ENCODE results near the gene PER1. TPM values are rescaled to one million over a fixed set of nuclear protein-coding genes. Genes with fewer than 3 reads are reported as not detected.
A peak's percentile ranks its signal among the peaks of the same experiment; 100 is the strongest.

The PER1 gene
- total RNA-seq, 2 experiments from 2014 or later: 35.0 to 38.1 TPM

- Mint-ChIP-seq H3K4me1 (ENCODE audit: low read depth) (peaks cover 65% of the 10 kb centered on the region), H3K27ac (peak overlapping the region; percentile 75), H3K36me3 (ENCODE audit: low read depth) (peaks cover 5% of the 10 kb centered on the region), H3K9me3 (ENCODE audit: insufficient read depth) (no peaks in the 10 kb centered on the region), H3K4me3 (peak overlapping the region; percentile 88), H3K27me3 (ENCODE audit: low read depth) (peaks cover 44% of the 10 kb centered on the region)
- CTCF ChIA-PET: interaction anchor here (0.9 to 4.3 kb wide), 11 partner anchors 14 to 171 kb away, joined by 3 to 32 read pairs (median 4); partner anchors contain the start of gene SLC25A35
- ATAC-seq: no peak
- POLR2A ChIA-PET: interaction anchor here (0.8 to 4.3 kb wide), 7 partner anchors 13 to 123 kb away, joined by 3 to 52 read pairs (median 4); partner anchors contain the start of genes BORCS6 and CTC1
- peak; percentile 42 for DNase-seq
Measured at GRCh38 chr17:8124350-8125153, 27.7 kb downstream of the PER1 start.

DNA sequence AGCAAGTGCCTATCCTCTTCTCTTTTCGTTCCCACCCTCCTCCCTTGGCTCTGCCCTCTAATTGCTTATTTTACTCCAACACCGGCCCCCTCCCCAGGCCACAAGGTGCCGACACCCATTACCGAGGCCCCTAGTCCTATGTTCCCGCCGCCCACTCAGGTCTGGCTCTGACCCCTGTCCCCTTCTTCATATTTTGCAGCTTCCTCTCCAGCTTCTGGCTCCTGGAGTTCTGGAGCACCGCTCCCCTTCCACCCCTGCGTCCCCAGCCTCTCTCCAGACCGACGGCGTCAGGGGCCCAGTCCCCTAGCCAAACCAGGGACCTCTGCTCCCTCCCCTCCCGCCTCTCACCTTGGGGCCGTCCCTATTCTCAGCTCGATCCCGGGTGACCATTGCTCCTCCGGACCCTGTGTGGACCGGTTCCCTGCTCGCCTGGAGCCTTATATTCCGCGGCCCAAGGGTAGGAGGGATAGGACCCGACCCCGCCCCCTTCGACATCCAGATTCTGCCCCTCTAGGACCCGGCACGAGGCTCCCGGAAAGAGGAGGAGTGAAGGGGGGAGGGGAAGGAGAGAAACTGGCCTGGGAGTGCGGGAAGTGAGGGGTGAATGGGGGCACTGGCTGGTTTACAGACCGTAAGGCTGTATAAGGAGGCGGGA lies 28.4 kb downstream of the PER1 start, which contains the start of gene HES7:
Gene HES7 (minus strand): TSS at position 412 of the 655 bp plus-strand sequence. CDS start 22 bp downstream, at position 390.
- Mint-ChIP-seq H3K27me3 (ENCODE audit: low read depth) (peaks cover 44% of the 10 kb centered on the region), H3K4me3 (peak within 1 kb of the TSS; percentile 88), H3K9me3 (ENCODE audit: insufficient read depth) (no peaks in the 10 kb centered on the region), H3K36me3 (ENCODE audit: low read depth) (peaks cover 6% of the 10 kb centered on the region), H3K27ac (peak within 1 kb of the TSS; percentile 75), H3K4me1 (ENCODE audit: low read depth) (peaks cover 68% of the 10 kb centered on the region)
- POLR2A ChIA-PET: interaction anchor here (0.8 to 4.3 kb wide), 7 partner anchors 14 to 124 kb away, joined by 3 to 52 read pairs (median 4); partner anchors contain the start of genes BORCS6 and CTC1
- ATAC-seq: no peak
- no peak for DNase-seq
- CTCF ChIA-PET: interaction anchor here (0.9 to 4.3 kb wide), 13 partner anchors 14 to 171 kb away, joined by 3 to 32 read pairs (median 4); partner anchors contain the start of gene SLC25A35

- Mint-ChIP-seq H3K36me3 (ENCODE audit: low read depth) (peaks cover 7% of the 10 kb centered on the region), H3K9me3 (ENCODE audit: insufficient read depth) (no peaks in the 10 kb centered on the region), H3K27ac (no peak overlapping the region), H3K27me3 (ENCODE audit: low read depth) (peaks cover 47% of the 10 kb centered on the region), H3K4me1 (ENCODE audit: low read depth) (peaks cover 75% of the 10 kb centered on the region), H3K4me3 (peak overlapping the region; percentile 88)
- ChIA-PET POLR2A (interaction anchor here (0.6 to 4.3 kb wide), 6 partner anchors 35 to 210 kb away, joined by 3 to 52 read pairs (median 4); partner anchors contain the start of genes BORCS6 and CTC1), CTCF (interaction anchor here (1.0 to 5.8 kb wide), 11 partner anchors 15 to 100 kb away, joined by 3 to 72 read pairs (median 4); partner anchors contain the start of gene BORCS6)
- DNase-seq (peak; percentile 58), ATAC-seq (no peak)
Measured at GRCh38 chr17:8122924-8123694, 29.1 kb downstream of the PER1 start.

DNA sequence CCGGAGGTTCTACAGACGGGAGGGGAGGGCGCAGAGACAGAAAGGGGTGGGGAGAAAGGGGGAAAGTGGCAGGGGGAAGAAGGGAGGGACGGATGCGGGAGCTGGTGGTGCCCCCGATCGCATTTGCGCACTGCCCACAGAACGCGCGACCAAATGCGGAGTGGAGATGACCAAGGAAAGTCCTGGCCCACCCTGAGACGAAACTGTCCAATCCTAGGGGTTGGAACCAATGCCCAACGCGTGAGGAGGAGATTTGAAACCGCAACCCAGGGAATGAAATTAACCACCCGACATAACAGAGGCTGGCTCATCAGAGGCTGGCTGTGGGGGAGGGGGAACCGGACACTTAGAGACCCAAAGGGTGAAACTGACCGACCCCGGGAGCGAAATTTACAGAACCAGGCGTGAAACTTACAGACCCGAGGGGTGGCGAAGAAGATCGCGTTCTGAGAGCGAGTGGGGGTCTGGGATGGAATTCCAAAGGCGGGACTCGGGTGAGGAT lies 29.7 kb downstream of the PER1 start:
- Mint-ChIP-seq H3K36me3 (ENCODE audit: low read depth) (peaks cover 7% of the 10 kb centered on the region), H3K27ac (peak overlapping the region; percentile 6), H3K4me1 (ENCODE audit: low read depth) (peaks cover 81% of the 10 kb centered on the region), H3K27me3 (ENCODE audit: low read depth) (peaks cover 53% of the 10 kb centered on the region), H3K4me3 (peak overlapping the region; percentile 88), H3K9me3 (ENCODE audit: insufficient read depth) (no peaks in the 10 kb centered on the region)
- ATAC-seq: no peak
- peak; percentile 38 for DNase-seq
- CTCF ChIA-PET: interaction anchor here (0.7 to 5.8 kb wide), 11 partner anchors 16 to 101 kb away, joined by 3 to 72 read pairs (median 3); partner anchors contain the start of gene BORCS6
- POLR2A ChIA-PET: interaction anchor here (0.6 to 4.3 kb wide), 5 partner anchors 36 to 210 kb away, joined by 3 to 52 read pairs (median 4); no protein-coding TSS in a partner anchor

DNA sequence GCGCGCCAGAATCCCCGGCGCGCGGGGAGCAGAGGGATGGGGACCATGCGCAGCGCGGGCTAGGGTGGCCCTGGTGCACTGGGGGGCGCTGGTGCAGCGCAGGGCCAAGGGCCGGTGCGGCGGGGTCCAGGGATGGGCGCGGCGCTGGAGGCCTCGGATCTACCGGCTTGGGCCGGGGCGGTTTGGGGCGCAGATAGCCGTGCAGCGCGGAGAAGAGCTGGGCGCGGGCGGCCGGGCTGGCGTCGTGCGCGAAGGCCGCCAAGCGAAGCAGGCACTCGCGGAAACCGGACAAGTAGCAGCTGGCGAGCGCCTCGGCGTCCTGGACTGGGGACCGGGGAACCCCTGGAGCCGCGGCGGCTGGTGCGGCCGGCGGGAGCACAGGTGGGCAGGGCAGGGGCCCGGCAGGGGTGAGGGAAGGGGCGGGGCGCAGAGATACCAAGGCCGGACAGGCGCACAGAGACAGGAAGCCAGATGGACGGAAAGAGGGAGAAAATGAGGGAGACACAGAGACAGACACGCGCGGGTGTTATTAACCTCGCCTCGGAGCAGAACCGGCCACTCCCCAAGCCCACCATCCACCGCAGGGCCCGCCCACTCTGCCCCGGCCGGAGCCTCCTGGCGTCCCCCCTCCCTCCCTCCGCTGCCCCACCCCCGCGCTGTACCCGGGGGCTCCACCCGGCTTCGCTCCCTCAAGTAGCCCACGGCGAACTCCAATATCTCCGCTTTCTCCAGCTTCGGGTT lies 30.4 kb downstream of the PER1 start:
- H3K27ac Mint-ChIP-seq: no peak overlapping the region
- H3K36me3 Mint-ChIP-seq (ENCODE audit: low read depth): peaks cover 7% of the 10 kb centered on the region
- DNase-seq: peak; percentile 72
- ChIA-PET POLR2A (interaction anchor here (0.6 to 4.3 kb wide), 3 partner anchors 51 to 197 kb away, joined by 3 to 52 read pairs (median 4); no protein-coding TSS in a partner anchor), CTCF (interaction anchor here (0.7 to 5.8 kb wide), 8 partner anchors 17 to 101 kb away, joined by 3 to 72 read pairs (median 6); partner anchors contain the start of gene BORCS6)
- peak overlapping the region; percentile 88 for H3K4me3 Mint-ChIP-seq
- ATAC-seq: peak; percentile 14
- H3K27me3 Mint-ChIP-seq (ENCODE audit: low read depth): peaks cover 50% of the 10 kb centered on the region
- H3K4me1 Mint-ChIP-seq (ENCODE audit: low read depth): peaks cover 77% of the 10 kb centered on the region
- H3K9me3 Mint-ChIP-seq (ENCODE audit: insufficient read depth): no peaks in the 10 kb centered on the region

DNA sequence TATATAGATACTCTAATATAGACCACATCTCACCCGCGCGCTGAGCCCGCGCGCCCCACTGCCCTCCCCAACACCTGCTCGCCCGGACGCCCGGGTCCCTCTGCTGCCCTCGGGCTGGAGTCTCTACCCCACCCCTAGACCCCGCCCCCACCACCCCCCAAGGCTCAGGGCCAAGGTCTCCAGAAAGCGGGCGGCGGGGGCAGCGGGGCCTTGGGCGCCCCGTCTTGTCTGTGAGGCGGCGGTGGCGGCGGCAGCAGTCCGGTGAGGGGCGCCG lies 30.9 kb downstream of the PER1 start:
- no peak for DNase-seq
- ChIA-PET POLR2A (interaction anchor here (4.3 kb wide), 1 partner anchor 52 kb away, joined by 52 read pairs; no protein-coding TSS in a partner anchor), CTCF (interaction anchor here (1.5 to 5.8 kb wide), 4 partner anchors 17 to 102 kb away, joined by 3 to 72 read pairs (median 19); no protein-coding TSS in a partner anchor)
- no peaks in the 10 kb centered on the region for H3K9me3 Mint-ChIP-seq (ENCODE audit: insufficient read depth)
- H3K27ac Mint-ChIP-seq: no peak overlapping the region
- peaks cover 55% of the 10 kb centered on the region for H3K27me3 Mint-ChIP-seq (ENCODE audit: low read depth)
- peaks cover 7% of the 10 kb centered on the region for H3K36me3 Mint-ChIP-seq (ENCODE audit: low read depth)
- H3K4me3 Mint-ChIP-seq: peak overlapping the region; percentile 89
- H3K4me1 Mint-ChIP-seq (ENCODE audit: low read depth): peaks cover 74% of the 10 kb centered on the region
- no peak for ATAC-seq

- H3K27ac Mint-ChIP-seq: peak overlapping the region; percentile 95
- peak; percentile 13 for ATAC-seq
- H3K9me3 Mint-ChIP-seq (ENCODE audit: insufficient read depth): no peaks in the 10 kb centered on the region
- peaks cover 69% of the 10 kb centered on the region for H3K4me1 Mint-ChIP-seq (ENCODE audit: low read depth)
- peaks cover 7% of the 10 kb centered on the region for H3K36me3 Mint-ChIP-seq (ENCODE audit: low read depth)
- H3K4me3 Mint-ChIP-seq: peak overlapping the region; percentile 89
- ChIA-PET CTCF (interaction anchor here (0.9 to 6.9 kb wide), 26 partner anchors 11 to 434 kb away, joined by 3 to 93 read pairs (median 20); partner anchors contain the start of genes BORCS6, CTC1, KRABD2 and PFAS), POLR2A (interaction anchor here (0.6 to 2.9 kb wide), 10 partner anchors 18 to 262 kb away, joined by 3 to 42 read pairs (median 5); partner anchors contain the start of genes CTC1, SLC25A35 and VAMP2)
- peaks cover 60% of the 10 kb centered on the region for H3K27me3 Mint-ChIP-seq (ENCODE audit: low read depth)
- DNase-seq: peak; percentile 83
Measured at GRCh38 chr17:8120520-8121406, 31.4 kb downstream of the PER1 start.

DNA sequence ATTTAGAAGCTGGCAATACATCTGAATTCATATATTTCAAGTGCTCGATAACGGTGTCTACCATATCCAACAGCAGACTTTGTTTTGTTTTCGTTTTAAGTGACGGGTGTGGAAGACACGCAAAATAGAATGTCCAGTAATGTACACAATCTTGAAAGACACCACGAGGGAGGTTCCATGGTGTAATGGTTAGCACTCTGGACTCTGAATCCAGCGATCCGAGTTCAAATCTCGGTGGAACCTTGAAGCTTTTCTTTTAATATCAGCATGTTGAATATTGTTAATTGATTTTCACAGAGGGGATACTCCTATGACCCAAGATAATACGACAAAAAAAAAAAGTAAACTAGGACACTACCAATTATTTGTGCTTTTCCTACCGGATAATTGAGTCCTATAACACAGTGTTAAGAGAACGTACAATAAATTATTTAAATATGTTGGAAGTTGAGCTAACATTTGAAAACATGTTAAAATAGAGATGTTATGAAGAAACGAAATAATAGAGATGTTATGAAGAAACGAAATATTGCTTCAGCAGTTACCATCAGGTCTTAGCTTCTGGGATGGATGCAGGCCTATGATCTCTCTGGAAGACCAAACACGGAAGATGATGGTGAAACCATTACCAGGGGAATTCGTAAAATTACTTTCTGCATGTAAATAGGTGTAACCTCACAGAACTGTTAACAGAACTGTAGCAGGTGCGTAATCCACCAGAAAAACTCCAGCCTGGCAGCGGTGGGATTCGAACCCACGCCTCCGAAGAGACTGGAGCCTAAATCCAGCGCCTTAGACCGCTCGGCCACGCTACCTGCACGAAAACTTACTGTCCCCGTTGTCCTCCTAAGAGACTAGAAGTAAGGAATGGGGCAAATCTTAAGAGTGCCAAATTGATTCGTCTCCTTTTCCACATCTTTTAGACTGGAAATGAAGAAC lies 32.4 kb downstream of the PER1 start:
- CTCF ChIA-PET: interaction anchor here (0.6 to 6.9 kb wide), 53 partner anchors 7 to 433 kb away, joined by 3 to 93 read pairs (median 5); partner anchors contain the start of genes AURKB, BORCS6, CNTROB and CTC1
- ATAC-seq (peak; percentile 39), DNase-seq (peak; percentile 93)
- POLR2A ChIA-PET: interaction anchor here (0.6 to 2.9 kb wide), 18 partner anchors 19 to 433 kb away, joined by 3 to 42 read pairs (median 4); partner anchors contain the start of genes CTC1, SLC25A35 and VAMP2
- H3K4me3 Mint-ChIP-seq: peak overlapping the region; percentile 89
- no peaks in the 10 kb centered on the region for H3K9me3 Mint-ChIP-seq (ENCODE audit: insufficient read depth)
- H3K36me3 Mint-ChIP-seq (ENCODE audit: low read depth): peaks cover 5% of the 10 kb centered on the region
- peaks cover 60% of the 10 kb centered on the region for H3K4me1 Mint-ChIP-seq (ENCODE audit: low read depth)
- peak overlapping the region; percentile 95 for H3K27ac Mint-ChIP-seq
- H3K27me3 Mint-ChIP-seq (ENCODE audit: low read depth): peaks cover 62% of the 10 kb centered on the region

Data from activated CD8-positive, alpha-beta T cell treated with anti-CD3 and anti-CD28 coated beads, Interleukin-2, amount 10 ng/mL, durations not matched to agents 7 days and 5 days (primary cell).